OCI-LY1 (cell line): ENCODE results near the gene METRN.

Experiments used
- H2AFZ ChIP-seq: fragments of 200-600 bp; sonication (generic), shearing (Covaris generic); 2 replicates; pipeline ENCODE4 v1.6.0; 2014; ENCODE audit warnings: antibody characterized with exemption, mild to moderate bottlenecking, low read length
- H3F3A ChIP-seq: fragments of 200-600 bp; sonication (generic), shearing (Covaris generic); 2 replicates; pipeline ENCODE4 v1.6.0; 2014; ENCODE audit warnings: mild to moderate bottlenecking, antibody characterized with exemption, low read length, moderate library complexity; ENCODE audit not compliant: insufficient read depth
- H3K27ac ChIP-seq: fragments of 200-600 bp; sonication (generic); 2 replicates; pipeline ENCODE4 v1.5.1; 2014; ENCODE audit warnings: low read length, mixed run types, mild to moderate bottlenecking, low read depth; ENCODE audit not compliant: poor library complexity, severe bottlenecking
- H3K27me3 ChIP-seq: fragments of 200-600 bp; sonication (generic); 2 replicates; pipeline ENCODE4 v1.6.0; 2014; ENCODE audit warnings: antibody characterized with exemption, mild to moderate bottlenecking, low read length, moderate library complexity; ENCODE audit not compliant: insufficient read depth
- H3K36me3 ChIP-seq: fragments of 200-600 bp; sonication (generic); 2 replicates; pipeline ENCODE4 v1.6.1; 2014; ENCODE audit warnings: mild to moderate bottlenecking, antibody characterized with exemption, low read length, moderate library complexity, mixed read lengths; ENCODE audit not compliant: insufficient read depth
- H3K4me1 ChIP-seq: fragments of 200-600 bp; sonication (generic); 2 replicates; pipeline ENCODE4 v1.5.1; 2014; ENCODE audit warnings: mild to moderate bottlenecking, low read length, moderate library complexity; ENCODE audit not compliant: insufficient read depth, severe bottlenecking
- H3K4me2 ChIP-seq: fragments of 200-600 bp; sonication (generic), shearing (Covaris generic); 2 replicates; pipeline ENCODE4 v1.6.1; 2014; ENCODE audit warnings: low read length
- H3K4me3 ChIP-seq: fragments of 200-600 bp; sonication (generic); 2 replicates; pipeline ENCODE4 v1.5.1; 2014; ENCODE audit warnings: low read length, low read depth, mild to moderate bottlenecking, mixed read lengths; ENCODE audit not compliant: poor library complexity, severe bottlenecking
- H3K79me2 ChIP-seq: fragments of 200-600 bp; shearing (Covaris generic); 2 replicates; pipeline ENCODE4 v1.6.1; 2016; ENCODE audit warnings: mixed run types, low read length, mixed read lengths; ENCODE audit not compliant: insufficient read depth
- H3K9ac ChIP-seq: fragments of 200-600 bp; sonication (generic), shearing (Covaris generic); 2 replicates; pipeline ENCODE4 v1.6.1; 2014; ENCODE audit warnings: mild to moderate bottlenecking, low read length, mixed read lengths
- H3K9me2 ChIP-seq: fragments of 200-600 bp; sonication (generic), shearing (Covaris generic); 2 replicates; pipeline ENCODE4 v1.6.1; 2014; ENCODE audit warnings: low read depth, mild to moderate bottlenecking, low read length, mixed read lengths
- H3K9me3 ChIP-seq: fragments of 200-600 bp; shearing (Covaris generic); 2 replicates; pipeline ENCODE4 v1.6.1; 2014; ENCODE audit warnings: low read length, mixed read lengths
- H4K20me1 ChIP-seq: fragments of 200-600 bp; sonication (generic), shearing (Covaris generic); 2 replicates; pipeline ENCODE4 v1.6.0; 2016; ENCODE audit warnings: mild to moderate bottlenecking, low read length; ENCODE audit not compliant: insufficient read depth
- EZH2 ChIP-seq: fragments of 200-600 bp; sonication (generic), shearing (Covaris generic); IDR thresholded peaks from 2 replicates; pipeline ENCODE4 v1.8.0; 2017; ENCODE audit warnings: borderline replicate concordance, mixed run types, mild to moderate bottlenecking, antibody characterized with exemption, low read length, moderate library complexity, mixed read lengths
- TF ChIP-seq, protein P1 (sequence below): fragments of 200-600 bp; sonication (generic), shearing (Covaris generic); IDR thresholded peaks from 2 replicates; pipeline ENCODE4 v1.5.1; 2017; ENCODE audit warnings: mild to moderate bottlenecking, antibody characterized with exemption, low read length, moderate library complexity, mixed read lengths

The METRN gene

DNA sequence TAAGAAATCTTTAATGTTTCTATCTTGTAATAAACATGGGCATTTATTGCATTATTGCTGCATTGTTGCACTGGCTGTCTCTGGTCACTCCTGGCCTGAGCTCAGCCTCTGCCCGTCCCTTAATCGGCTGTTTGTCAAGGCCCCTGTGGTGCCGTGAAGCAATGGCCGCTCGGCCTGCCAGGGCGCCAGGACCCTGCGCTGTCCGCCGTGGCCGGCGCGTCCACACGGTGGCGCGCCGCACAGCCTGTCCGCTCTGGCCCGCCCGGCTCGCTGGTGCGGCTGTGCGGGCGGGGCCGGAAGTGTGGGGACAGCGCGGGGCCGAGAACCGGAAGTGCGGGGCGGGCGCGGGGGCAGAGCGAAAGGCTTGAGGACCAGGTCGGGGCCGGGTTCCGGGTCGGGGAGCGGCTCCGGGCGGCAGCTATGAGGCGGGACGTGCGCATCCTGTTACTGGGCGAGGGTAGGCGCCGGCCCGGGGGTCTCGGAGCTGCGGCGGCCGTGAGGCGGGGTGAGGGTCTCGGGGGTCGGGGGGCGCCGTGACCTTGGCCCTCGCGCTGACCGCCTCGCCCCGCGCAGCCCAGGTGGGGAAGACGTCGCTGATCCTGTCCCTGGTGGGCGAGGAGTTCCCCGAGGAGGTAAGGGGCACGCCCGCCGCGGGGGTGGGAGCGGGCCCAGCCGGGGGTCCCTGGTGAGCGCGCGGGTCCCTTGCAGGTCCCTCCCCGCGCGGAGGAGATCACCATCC is 47.0 kb upstream of the METRN start, which contains the start of gene RHOT2:
TSS of gene RHOT2 (plus strand) at position 353 of the 739 bp plus-strand sequence. CDS start at position 421, 68 bp downstream.
- H3K4me1 ChIP-seq = peaks cover 16% of the 10 kb centered on the region
- H3K4me2 ChIP-seq = peak within 1 kb of the TSS; percentile 84
- no peaks in the 10 kb centered on the region for H3K9me2 ChIP-seq
- H3K9ac ChIP-seq = peak within 1 kb of the TSS; percentile 99
- no peaks in the 10 kb centered on the region for H3K27me3 ChIP-seq
- peaks cover 42% of the 10 kb centered on the region for H3K36me3 ChIP-seq
- H3K27ac ChIP-seq = peak within 1 kb of the TSS; percentile 59
- no peaks in the 10 kb centered on the region for H3K9me3 ChIP-seq
- H3K4me3 ChIP-seq = peak within 1 kb of the TSS; percentile 99
- H2AFZ ChIP-seq = 0 out of 2 replicates have a peak within 1 kb of the TSS, but pooled peaks have one; percentile 52
- H3F3A ChIP-seq = no peaks in the 10 kb centered on the region
- H4K20me1 ChIP-seq = no peaks in the 10 kb centered on the region
- TF ChIP-seq, protein P1, sequence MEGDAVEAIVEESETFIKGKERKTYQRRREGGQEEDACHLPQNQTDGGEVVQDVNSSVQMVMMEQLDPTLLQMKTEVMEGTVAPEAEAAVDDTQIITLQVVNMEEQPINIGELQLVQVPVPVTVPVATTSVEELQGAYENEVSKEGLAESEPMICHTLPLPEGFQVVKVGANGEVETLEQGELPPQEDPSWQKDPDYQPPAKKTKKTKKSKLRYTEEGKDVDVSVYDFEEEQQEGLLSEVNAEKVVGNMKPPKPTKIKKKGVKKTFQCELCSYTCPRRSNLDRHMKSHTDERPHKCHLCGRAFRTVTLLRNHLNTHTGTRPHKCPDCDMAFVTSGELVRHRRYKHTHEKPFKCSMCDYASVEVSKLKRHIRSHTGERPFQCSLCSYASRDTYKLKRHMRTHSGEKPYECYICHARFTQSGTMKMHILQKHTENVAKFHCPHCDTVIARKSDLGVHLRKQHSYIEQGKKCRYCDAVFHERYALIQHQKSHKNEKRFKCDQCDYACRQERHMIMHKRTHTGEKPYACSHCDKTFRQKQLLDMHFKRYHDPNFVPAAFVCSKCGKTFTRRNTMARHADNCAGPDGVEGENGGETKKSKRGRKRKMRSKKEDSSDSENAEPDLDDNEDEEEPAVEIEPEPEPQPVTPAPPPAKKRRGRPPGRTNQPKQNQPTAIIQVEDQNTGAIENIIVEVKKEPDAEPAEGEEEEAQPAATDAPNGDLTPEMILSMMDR = peak; percentile 94
- no peak for TF ChIP-seq EZH2
- no peaks in the 10 kb centered on the region for H3K79me2 ChIP-seq

DNA sequence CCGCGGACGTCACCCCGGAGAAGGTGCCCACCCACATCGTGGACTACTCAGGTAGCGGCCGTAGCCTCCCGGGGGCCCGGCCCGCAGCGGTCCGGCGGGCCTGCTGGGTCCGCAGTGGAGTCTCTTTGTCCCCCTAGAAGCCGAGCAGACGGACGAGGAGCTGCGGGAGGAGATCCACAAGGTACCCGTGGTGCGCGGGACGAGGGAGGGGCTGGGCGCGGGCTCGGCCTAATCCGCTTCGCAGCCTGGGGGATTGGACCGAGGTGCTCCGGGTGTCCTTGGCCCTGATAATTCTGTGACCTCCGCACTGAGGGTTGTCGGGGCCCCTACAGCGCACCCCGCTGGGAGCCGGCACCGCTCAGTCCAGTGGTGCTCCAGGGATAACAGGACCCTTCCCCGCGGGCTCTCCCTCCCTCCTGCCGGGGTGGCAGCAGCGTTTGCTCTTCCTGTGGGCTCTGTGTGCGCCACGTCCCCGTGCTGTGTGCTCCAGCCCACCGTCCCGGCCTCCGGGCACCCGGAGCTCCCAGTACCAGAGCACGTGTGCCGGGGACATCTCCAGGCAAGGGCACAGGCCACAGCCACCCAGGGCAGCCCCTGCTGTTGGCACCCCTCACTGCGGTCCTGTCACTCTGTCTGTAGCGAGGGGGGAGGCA is 46.3 kb upstream of the METRN start:
- Histone ChIP-seq H3K9me3 (no peaks in the 10 kb centered on the region), H4K20me1 (no peaks in the 10 kb centered on the region), H3K4me1 (peaks cover 16% of the 10 kb centered on the region), H3K79me2 (no peaks in the 10 kb centered on the region), H3K9ac (peak overlapping the region; percentile 99), H3K36me3 (peaks cover 48% of the 10 kb centered on the region), H3K4me2 (peak overlapping the region; percentile 84), H3K4me3 (peak overlapping the region; percentile 99), H3F3A (no peaks in the 10 kb centered on the region), H2AFZ (no peak overlapping the region), H3K27me3 (no peaks in the 10 kb centered on the region), H3K27ac (no peak overlapping the region), H3K9me2 (no peaks in the 10 kb centered on the region)
- TF ChIP-seq, protein P1 = no peak
- no peak for TF ChIP-seq EZH2

DNA sequence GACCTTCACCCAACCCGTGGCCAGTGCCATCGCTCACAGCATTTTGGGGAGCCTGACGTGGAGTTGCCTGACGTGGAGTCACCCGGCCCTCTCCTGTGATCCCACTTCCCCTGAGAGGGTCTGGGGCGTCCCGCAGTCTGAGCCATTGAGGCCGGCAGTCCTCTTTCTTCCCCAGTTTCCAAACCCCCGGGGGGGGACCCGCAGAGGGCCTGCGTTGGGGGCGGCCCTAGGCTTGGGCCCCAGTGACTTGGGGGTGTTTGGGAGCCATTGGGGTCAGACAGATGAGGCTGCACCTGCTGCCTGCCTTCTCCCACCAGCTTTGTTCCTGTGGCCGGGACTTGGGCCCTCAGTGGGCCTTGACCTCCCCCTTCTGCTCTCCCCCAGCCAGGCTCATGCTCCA is 45.3 kb upstream of the METRN start:
- Histone ChIP-seq H3K4me1 (peaks cover 16% of the 10 kb centered on the region), H2AFZ (no peak overlapping the region), H3K4me2 (peak overlapping the region; percentile 84; the same call in 1 of the 2 replicates), H4K20me1 (no peaks in the 10 kb centered on the region), H3K4me3 (peak overlapping the region; percentile 99), H3K27ac (no peak overlapping the region), H3K9me3 (no peaks in the 10 kb centered on the region), H3F3A (no peaks in the 10 kb centered on the region), H3K36me3 (peaks cover 54% of the 10 kb centered on the region), H3K79me2 (no peaks in the 10 kb centered on the region), H3K27me3 (no peaks in the 10 kb centered on the region), H3K9me2 (no peaks in the 10 kb centered on the region), H3K9ac (no peak overlapping the region; the same call in 1 of the 2 replicates)
- TF ChIP-seq, protein P1 = no peak
- no peak for TF ChIP-seq EZH2
